ENCODE data around the gene RAD51B.

DNA sequence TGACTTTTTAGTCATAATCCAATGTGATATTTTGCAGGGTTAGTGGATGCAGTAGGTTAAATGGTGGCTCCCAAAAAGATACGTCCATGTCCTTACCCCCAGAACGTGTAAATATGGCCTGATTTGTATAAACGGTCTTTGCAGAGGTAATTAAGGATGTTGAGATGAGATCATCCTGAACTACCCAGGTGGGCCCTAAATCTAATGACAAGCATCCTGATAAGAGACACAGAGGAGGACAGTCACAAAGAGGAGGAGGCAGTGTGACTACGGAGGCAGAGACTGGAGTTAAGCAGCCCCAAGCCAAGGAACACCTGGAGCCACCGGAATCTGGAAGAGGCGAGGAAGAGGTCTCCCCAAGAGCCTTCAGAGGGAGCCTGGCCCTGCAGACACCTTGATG is 679.9 kb downstream of the RAD51B start:
- TF ChIP-seq, protein P1, sequence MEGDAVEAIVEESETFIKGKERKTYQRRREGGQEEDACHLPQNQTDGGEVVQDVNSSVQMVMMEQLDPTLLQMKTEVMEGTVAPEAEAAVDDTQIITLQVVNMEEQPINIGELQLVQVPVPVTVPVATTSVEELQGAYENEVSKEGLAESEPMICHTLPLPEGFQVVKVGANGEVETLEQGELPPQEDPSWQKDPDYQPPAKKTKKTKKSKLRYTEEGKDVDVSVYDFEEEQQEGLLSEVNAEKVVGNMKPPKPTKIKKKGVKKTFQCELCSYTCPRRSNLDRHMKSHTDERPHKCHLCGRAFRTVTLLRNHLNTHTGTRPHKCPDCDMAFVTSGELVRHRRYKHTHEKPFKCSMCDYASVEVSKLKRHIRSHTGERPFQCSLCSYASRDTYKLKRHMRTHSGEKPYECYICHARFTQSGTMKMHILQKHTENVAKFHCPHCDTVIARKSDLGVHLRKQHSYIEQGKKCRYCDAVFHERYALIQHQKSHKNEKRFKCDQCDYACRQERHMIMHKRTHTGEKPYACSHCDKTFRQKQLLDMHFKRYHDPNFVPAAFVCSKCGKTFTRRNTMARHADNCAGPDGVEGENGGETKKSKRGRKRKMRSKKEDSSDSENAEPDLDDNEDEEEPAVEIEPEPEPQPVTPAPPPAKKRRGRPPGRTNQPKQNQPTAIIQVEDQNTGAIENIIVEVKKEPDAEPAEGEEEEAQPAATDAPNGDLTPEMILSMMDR (IDR thresholded peaks at IDR 0.05), result no peak
- TF ChIP-seq POLR2A (IDR thresholded peaks at IDR 0.05) (no peak), EP300 (IDR thresholded peaks at IDR 0.05) (no peak)

All from tibial nerve (tissue), 4 donors.